GM19238 (cell line): Measurements from ENCODE around the gene CCDC88C.

Experiments used
- DNase-seq: peaks from one replicate; pipeline ENCODE4 v3.0.0; 2011; ENCODE audit warnings: low spot score; ENCODE audit not compliant: insufficient read length

The CCDC88C gene

DNA sequence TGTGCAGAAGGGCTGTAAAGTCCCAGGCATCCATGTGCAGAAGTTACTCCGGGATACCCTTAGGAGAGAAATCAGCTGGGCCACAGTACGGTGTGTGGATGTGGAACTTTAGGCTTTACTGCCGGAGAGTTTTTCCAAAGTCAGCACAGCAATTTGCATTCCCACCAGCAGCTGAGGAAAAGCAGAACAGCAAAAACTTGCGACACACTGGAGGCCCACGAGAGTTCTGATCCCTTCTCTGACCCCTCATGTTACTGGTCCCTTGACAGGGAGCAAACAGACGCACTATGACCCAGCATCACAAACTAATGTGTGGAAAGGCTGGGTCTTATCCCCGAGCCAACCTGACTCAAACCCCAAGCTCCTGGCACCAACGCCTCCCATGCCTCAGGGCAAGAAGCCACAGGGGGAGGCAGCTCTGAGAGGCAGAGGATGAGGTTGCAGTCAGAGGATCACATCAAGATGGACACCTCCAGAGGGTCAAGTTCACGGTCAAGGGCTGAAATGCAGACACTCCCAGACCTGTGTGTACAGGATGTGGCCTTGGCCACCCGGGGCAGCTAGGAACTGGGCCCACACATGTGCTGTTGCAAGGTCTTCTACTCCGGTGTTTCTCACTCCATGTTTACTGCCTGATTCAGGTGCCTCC lies 38.6 kb downstream of the CCDC88C start:
- no peak for DNase-seq

DNA sequence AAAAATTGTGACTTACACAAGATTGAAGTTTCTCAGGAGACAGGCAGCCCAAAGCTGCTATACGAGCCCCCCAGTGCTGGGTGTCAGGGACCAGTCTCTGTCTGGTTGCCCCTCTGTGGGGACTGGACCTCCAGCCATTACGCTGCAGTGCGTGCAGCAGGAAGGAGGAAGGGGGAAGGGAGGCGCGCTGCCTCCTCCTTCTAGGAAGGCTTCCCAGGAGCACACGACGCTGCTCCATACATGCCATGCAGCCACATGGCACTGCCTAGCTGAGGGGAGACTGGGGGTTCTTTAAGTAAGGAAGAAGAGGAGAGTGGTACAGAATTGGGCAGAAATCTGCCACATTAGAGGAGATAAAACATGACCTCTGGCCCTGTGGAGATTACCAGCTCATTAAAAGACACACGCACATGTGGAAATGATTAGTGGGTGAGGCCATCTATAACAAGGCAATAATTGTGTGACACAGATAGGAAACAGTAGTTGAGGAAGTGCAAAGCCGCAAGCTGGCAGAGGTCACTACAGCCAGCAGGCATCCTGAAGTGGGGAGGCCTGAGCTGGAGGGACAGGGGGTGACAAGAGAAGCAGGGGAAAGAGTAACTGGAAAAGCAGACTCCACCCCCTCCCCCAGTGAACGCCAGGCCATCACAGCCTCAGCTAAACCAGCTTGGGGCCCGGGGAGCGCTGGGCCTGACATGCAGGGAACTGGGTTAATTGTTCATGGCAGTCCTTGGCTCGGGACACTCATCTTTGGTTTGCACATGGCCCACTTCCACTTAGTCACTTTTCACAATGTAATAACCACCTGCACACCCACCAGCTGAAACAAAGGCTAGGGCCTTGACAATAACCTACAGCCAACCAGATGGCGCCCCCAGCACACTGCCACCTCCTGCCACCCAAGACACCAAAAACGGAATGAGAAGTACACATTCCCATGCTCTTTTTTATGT lies 39.6 kb downstream of the CCDC88C start:
- no peak for DNase-seq

DNA sequence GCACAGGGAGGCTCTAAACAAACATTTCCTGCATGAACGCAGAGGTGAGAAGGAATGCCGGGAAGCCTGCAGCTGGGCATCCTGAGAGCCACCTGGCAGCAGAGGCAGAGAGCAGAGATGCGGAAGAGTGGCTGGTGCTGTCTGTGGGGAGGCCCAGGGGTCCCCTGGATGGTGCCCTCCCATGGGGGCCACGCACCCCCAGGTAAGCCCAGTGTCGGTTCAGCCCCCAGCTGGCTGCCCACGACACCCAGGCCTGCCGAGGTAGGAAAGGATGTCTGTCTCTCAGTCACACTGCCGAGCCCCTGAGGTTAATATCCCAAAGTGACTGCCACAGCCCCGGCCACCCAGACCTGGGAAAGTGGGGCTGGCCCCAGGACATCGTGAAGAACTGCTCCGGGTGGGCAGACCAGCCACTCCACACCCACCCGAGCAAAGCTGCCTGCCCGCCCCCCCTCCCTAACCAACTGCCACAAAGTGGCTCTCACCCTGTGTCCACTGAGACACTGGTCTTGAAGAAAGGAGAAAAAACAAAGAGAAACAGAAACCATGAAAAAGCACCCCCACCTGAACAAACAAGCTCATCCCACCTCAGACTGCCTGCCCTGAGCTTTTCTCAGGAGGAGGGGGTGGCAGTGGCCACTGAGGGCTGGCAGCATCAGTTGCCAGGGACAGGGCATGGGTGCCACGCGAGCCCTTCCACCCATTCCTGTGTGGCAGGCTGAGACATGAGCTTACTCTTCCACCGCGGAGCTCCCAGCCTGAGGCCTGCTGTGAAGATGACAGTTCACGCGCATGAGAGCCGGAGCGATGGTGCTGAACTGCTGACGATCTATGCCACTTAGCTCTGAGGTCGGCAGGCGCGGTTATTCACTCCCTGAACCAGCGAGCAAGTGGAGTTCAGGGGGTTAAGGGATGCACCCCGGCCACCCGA lies 40.8 kb downstream of the CCDC88C start:
- no peak for DNase-seq

DNA sequence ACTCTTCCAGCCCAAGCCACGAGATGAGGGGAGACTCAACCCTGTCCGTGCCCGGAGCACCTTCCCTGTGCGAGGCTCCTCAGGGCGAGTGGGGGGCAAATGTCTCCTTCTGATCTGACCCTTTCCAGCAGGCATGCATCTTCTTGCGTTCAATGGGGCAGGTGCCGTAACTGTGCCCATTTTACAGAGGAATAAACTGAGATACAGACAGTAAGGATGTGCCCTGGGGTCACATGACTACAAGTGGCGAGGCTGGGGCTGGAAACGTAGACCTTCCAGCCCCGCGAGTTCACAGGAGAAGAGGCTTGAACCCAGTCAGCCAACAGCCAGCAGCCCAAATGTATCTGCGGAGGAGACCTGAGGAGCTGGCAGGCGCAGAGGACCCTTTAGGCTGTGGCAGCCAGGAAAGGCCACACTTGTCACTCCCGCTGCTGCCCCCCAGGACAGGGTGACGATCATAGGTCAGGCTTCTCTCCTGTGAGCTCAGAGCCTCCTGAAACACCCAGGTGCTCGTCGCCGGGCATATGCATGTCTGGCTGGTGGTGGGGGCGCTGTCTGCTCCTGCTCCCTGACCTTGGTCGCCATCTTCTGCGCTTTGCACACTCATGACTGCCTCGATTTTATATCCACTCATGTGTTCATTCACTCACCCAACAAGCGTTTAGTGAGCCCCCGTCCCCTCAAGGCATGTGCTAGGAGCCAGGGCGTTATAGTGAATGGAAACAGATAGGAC lies 41.7 kb downstream of the CCDC88C start:
- no peak for DNase-seq

DNA sequence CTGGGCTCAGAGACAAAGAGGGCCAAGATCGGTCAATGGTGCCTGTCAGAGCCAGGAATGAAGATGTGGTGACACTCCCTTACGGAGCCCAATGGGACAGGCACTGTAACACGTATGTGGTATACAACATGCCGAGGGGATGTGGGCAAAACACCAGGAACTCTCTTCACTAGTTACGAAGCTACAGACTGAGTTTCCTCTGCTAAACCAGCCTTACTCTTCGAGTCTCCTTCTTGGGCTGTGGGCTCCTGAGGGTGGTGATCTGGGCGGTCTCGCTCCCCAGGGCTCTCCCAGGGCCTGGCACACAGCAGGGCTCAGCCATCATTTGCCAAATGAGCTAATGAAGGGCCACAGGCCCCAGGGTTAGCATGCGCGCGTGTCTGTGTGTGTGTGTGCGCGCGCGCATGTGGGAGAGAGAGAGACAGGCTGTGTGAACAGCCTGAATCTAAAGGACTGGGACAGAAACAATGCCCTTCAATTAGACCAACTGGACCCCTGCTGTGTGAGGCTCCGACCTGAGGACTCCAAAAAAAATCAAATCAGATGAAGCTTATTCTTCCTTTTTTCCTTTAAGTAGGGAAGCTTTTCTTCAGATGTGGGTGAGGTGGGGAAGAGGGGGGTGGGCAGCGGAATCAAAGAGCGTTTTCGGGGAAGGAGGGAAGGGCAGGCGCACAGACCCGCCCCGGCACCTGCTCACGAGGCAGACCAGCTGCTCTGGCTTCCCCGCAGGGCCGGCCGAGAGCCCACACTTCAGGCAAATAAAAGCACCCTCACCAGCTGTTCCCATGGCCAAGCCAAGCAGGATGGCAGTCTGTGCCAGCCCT lies 42.5 kb downstream of the CCDC88C start:
- DNase-seq, result no peak

DNA sequence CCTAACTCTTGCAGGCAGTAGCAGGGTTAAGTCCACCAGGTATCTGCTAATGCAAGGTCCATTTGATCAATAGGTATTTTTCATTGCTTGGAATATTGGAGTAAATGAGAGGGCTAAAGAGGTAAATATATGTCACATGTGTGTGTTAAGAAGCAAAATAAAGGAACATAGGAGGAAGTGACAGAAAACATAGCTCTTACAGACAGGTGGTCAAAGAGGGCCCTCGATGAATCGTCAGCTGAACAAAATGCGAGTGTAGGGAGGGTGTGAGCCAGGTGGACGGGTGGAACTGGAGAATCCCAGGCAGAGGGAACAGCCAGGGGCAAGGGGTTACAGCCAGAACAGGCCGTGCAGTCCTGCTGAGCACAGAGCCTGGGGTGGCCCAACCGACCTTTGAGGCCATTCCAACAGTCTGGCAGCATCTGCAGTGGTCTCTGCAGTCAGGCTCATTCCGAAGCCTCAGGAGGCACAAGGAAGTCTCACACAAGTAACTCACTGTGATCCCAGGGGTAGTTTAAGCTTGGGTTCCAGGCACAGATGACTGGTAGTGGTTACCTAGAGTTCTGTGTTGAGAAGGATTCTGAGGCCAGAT lies 43.2 kb downstream of the CCDC88C start:
- DNase-seq, result no peak

DNA sequence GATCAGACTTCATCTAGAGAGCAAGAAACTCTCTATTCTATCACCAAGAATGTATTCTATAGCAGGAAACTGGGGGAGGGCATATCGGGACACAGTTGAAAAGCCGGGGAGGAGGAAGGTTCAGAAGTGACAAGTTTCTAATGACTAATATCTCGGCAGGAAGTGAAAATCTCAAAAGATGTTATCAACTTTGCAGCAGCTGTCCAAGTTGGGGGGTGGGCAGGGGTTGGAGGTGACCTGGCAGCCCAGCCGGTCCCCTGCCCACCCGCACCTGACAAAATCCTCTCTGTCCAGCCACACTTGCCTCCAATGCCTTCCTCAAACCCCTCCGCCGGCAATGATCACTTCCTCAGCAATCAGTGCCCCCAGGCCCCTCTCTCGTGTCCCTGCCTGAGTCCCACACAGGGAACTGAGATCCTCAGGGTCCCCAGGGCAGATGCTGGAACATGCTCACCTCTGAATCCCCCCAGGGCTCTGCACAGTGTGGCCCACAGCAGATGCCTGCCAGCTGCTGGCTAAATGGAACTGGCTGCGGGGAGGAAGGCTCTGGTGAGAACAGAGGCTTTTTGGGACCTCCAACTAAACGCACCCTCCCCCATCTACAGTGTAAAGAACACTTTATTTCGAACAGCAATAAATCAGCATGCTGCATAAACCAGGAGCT lies 43.9 kb downstream of the CCDC88C start:
- peak; percentile 76 for DNase-seq

DNA sequence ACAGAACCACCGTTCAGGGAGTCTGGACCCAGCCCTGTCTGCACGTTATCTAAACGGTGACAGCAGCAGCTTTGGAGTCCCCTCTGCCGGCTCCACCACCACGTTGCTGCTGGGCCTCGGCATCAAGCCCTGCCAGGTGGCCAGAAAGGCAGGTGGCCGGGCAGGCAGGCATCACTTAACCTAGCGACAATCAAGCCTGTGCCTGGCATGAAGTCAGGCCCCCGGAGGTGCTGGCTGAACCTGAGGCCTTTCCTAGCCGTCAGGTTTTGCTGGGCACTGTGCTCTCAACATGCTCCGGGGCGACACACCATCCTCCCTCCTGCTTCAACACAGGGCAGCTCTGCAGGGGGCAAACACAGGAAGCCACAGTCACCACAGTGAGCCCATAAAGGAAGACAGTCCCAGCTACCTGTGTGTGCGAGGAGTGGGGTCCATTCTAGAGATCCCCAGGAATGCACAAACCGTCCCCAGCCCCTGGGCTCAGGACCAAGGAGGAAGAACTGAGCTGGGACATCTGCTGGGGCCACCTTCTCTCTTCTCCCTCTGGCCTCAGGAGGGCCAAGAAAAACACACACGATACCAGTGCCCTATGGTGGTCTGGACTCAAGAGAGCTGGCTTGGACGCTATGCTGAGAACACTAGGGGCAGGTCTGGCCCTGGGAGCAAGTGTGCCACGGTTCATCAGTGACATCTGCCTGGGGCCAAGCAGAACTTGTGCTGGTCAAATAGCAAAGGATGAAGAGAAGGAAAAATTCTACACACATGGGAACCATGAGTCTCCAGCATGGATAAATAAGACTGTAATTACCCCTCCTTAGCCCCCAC lies 44.7 kb downstream of the CCDC88C start:
- DNase-seq, result no peak

DNA sequence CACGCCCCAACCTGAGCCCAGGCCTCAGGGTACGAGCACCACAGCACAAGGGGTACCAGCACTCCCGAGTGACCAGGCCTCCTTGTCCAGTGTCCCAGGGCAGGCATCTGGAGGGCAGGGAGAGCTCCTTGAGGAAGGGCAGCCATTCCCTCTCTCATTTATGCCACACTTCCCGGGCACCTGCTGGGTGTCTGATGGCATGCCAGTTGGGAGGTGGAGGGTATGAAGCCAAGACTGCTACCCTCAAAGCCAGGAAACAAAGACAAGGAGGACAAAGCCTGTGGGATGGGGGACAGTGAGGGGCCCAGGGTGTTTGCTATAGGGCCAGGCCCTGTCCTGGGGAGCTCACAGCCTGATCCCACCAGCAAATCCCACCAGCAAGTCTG lies 45.6 kb downstream of the CCDC88C start:
- no peak for DNase-seq

DNA sequence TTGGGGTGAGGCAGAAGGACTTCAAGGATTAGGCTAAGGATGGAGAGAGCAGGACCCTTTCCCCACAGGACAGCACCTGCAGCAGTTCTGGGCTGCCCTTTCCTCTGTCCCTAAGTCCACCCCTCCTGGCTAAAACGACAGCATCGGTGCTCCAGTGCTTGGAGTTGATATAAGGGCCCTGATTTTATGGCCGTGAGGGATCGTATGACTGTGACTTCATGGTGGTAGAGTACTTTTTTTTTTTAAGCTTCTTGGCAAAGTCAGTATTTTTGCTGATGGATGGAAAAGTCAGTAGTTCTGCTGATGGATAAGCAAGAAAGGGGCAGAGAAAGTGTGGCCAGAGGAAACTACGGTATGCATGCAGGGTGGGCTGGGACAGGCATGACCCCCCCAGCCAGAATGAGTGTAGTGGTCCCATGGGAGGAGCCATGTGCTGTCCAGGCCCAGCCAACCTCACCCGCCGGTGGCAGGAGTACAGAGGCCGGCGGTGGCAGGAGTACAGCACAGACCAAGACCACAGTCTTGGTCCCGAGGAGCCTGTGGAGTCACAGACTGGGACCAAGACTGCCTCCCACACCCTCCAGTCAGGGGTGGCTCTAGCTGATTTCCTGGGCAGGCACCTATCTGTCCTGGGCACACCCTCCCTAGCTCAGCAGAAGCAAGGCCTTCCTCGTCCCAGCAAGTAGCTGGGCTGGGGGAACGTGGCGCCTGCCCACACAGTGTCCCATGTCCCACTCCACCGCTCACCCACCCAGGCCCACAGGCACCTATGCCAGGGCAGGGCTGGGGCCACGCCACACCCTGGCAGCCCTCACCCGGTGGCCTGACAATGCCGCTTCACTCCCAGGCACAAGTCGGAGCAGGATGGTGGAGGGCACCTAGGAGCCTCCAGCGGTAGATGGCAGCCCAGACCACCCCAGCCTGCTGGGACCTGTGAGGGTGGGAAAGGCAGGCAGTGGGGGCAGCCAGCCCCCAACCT lies 46.3 kb downstream of the CCDC88C start:
- DNase-seq, result no peak

DNA sequence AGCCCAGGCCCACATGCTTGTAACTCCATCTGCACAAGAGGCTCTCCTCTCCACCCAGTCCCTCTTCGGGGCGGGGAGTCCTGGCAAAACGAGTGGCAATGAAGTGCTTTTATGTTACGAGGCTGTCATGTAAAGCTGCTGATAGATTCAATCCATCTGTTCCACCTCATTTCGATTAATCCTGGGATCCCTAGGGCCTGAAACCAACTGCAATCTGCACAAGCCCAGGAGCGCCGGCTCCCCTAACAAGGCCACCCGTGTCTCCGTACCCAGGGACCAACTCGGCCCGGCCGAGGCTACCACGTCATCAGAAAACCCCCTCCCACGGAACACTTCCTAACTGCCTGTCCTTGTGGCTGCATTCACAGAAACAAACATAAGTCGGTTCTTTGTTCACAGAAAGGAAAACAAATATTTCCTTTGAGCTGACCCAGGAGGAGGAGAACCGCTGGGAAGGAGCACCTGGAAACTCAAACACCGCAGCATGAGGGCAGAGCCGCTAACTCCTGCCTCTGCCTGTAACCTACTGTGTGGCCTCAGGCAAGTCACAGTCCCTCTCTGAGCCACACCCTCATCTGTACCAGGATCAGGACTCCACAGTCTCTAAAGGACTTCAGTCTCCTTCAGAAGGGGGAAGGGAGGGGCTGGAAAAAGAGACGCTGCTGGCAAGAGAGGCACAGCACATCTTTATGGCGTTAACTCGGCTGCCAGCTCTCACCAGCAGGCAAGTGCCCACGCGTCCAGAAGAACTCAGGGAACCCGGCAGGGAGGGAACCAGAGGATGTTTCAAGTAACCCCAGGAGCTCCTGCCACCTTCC lies 47.8 kb downstream of the CCDC88C start:
- DNase-seq, result no peak

DNA sequence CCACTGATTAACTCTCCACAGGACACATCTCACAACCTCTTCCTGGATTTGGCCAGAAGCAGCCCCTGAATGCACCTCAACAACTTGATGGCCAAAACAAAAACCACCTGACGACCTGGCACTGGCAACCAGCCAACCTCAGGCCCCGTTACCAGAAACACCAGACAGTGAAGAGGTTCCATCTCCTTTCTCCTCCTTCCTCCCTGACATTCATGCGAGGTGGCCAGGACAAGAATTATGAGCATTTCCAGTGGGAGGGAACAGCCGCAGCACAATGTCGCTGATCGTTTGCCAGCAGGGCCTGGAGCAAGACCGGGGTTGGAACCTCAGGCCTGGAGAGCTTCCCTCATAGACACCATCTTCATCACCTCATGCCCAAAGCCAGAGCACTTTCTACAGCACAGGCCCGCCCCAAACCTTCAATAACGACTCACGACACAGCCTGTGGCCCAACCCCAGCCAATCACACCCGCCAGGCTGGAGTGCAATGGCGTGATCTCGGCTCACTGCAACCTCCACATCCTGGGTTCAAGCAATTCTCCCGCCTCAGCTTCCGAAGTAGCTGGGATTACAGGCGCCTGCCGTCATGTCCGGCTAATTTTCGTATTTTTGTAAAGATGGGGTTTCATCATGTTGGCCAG lies 48.7 kb downstream of the CCDC88C start:
- DNase-seq, result no peak

DNA sequence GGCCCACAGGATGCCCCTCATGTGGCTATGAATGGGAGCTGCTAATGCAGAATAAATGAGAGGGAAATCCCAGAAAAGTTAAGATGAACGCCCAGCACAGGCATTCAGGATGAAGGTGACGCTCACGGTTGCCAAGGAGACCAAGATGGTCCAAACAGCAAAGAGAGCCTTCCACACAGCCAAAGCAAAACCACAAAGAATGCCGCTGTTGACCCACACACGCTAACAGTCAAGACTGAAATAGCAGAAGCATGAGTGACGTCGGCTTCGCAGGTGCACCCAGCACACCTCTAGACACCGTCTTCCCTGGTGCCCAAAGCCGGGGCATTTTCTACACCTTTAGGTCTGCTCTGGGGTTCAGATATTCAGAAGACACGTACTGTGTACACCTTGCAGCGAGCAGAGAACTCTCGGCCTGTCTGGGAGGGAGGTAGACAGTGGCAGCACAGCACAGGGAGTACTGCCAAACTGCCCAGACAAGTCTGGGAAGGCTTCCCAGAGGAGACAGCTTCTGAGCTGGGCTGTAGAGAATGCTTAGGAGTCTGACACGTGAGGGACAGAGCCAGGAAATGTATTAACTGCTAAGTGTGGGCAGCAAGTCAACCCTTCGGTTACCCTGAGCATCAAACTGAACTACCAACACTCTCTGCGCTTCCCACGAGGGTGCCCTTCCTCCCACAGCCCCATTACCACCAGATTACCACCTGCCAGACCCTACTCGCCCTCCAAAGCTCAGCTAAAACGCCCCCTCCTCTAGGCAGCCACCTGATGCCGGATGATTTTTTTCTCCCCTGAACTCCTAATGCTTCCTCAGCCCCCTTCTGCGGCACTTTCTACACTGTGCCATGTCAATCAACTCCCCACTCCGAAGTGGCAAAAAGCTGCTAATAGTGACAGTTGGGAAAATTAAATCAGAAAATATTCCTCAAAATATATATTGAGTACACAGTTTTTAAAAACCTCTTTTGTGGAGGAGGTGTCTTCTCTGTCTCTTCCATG lies 50.1 kb downstream of the CCDC88C start:
- peak; percentile 80 for DNase-seq

DNA sequence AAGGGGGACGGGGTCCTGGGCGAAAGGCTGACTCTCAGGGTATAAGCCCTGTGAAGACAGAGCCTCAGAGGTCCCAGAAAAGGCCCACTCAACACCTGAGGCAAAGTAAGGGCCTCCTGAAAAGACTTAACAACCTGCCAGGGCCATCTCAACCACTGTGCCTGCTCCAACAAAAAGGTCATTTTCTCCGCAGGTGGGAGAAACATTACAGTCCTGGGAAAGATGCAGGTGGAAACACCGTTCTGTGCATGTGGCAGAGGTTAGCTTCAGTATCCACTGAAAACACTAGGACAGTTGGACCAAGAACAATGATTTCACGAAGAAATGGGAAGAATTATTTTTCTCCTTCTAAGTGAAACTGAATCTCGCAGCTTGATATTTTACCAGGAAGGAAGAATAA lies 50.9 kb downstream of the CCDC88C start:
- no peak for DNase-seq

DNA sequence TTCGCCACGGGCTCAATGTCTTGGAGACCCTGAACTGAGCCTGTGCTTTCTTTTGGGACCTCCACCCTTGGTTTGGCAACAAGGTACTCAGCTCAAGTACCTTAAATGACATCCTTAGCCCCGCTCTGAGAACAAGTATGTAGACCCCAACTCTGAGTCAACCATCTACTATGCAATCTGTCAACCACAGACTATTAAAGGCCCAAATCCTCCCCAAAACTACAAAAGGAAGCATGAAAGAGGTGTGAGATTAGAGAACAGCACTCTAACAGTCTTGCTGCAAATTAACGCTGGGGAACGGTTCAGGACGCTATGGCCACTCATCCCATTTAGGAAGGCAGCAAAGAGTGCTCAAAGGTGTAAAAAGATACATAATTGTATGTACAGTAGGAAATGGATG lies 52.1 kb downstream of the CCDC88C start:
- DNase-seq, result no peak
